Astrocyte of the cerebellum (primary cell): ENCODE results near the gene LRRC8C.

Source experiments
- DNase-seq: peaks from one replicate; pipeline ENCODE4 v3.0.0-alpha.2; 2011; ENCODE audit warnings: low read depth
- H3K4me3 ChIP-seq: 2 replicates; pipeline ENCODE4 v1.5.1; 2011; ENCODE audit warnings: mild to moderate bottlenecking, low read depth, low read length, moderate library complexity
- in situ Hi-C: cut with HindIII; loops from 2 replicates; pipeline ENCODE4 v1.10.0; 2017; ENCODE audit warnings: low sequenced_read_pairs
- TF ChIP-seq, protein P1 (sequence below): IDR thresholded peaks from 2 replicates; pipeline ENCODE4 v1.5.1; 2012; ENCODE audit warnings: low read length, low read depth, moderate library complexity, mild to moderate bottlenecking; ENCODE audit errors: missing control alignments

The LRRC8C gene

DNA sequence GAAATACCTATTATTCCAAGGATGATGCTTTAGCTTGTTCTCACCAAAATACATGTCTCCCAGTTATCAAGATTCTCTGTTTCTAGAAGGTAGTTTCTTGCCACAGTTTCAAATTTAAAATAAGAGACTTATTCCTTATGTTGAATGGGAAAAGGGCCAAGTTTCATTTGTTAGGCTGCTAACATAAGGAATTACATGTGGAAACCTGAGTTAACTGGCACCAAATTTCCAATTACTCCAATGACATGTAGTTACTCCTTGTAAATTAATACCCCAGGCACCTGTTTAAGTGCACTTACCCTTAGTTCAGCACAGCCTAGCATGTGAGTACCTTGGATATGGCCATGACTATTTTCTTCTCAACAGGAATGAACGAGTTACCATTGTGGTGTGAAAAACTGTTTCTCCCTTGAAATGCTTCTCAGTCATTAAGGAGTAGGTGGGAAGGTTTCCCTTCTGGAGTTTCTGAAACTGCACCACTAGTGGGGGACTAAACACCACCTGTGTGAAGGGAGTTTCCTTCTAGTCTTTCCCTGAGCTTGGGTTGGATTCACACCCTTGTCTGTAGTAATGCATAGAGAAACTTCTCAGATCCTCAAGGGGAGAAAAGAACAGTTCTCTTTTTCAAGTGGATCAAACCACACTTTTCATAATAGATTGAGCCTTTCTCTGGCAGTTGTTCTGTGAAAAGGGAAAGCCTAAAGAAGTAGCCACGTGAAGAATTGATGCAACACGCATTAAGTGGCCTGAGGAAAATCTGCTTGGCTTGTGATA is 32.3 kb upstream of the LRRC8C start:
- no peak overlapping the region for H3K4me3 ChIP-seq
- in situ Hi-C loops = no loop called here
- TF ChIP-seq, protein P1, sequence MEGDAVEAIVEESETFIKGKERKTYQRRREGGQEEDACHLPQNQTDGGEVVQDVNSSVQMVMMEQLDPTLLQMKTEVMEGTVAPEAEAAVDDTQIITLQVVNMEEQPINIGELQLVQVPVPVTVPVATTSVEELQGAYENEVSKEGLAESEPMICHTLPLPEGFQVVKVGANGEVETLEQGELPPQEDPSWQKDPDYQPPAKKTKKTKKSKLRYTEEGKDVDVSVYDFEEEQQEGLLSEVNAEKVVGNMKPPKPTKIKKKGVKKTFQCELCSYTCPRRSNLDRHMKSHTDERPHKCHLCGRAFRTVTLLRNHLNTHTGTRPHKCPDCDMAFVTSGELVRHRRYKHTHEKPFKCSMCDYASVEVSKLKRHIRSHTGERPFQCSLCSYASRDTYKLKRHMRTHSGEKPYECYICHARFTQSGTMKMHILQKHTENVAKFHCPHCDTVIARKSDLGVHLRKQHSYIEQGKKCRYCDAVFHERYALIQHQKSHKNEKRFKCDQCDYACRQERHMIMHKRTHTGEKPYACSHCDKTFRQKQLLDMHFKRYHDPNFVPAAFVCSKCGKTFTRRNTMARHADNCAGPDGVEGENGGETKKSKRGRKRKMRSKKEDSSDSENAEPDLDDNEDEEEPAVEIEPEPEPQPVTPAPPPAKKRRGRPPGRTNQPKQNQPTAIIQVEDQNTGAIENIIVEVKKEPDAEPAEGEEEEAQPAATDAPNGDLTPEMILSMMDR = no peak
- no peak for DNase-seq

DNA sequence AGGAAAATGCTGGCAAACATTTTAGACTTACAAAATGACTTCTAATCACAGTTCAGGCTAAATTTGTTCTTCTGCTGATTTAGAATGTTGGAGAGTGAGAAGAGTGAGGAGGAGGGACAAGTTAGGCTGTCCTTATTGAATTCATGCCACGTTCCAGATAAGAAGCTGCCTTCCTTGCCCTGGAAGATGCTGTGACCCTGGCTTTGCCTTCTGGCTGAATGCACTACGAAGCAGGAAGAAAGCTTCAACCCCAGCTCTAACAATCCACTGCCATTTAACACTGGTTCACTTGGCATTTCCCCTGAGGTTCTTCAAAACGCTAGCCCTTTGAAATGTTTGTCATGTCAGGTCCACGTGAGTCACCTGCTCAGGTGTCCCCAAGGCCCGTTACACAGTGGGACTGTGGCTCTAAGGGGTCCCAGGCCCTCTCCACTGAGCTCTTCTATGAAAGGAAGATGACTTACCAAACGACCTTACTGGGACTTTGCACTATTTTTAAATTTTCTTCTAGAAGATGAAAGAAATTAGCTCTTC is 30.0 kb upstream of the LRRC8C start:
- in situ Hi-C loops = no loop called here

DNA sequence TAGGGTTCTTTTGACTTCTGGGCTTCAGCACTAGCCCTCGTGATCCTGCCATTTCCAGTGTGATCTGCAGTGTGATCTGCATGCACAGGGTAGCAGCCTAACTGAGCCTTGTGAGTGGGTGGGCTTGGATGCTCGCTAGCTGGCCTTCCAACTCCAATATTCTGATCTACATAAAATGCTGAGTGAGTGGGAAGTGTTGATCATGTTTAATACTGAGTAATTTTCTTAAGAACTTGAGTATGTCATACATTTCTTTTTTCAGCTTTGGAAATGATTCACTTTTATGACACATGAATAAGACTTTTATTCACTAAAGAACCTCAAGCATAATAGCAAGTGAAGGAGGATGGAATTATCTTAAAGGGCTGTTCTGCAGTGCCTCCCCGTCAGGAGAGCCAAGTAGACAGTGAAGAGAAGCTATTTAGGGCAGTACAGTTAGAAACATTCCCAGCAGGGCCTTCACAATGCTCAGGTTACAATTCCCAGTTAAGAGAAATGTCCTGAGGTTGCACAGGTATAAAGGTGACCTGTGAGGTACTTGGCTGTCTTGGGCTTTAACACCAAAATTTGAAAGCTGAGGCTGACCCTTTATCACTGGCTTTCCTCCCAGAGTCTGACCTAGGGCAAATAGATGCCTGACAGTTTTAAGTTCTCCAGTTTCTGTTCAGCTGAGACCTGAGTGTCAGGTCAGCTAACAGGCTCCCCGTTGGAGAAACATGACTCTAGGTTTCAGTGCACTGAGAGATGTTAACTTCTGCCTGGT is 29.1 kb upstream of the LRRC8C start:
- TF ChIP-seq, protein P1 = no peak
- no peak overlapping the region for H3K4me3 ChIP-seq
- DNase-seq = no peak
- in situ Hi-C loops = no loop called here

More for the DNA sequence above, 30.0 kb upstream of the LRRC8C start:
- TF ChIP-seq, protein P1 = no peak
- no peak for DNase-seq
- H3K4me3 ChIP-seq = no peak overlapping the region

DNA sequence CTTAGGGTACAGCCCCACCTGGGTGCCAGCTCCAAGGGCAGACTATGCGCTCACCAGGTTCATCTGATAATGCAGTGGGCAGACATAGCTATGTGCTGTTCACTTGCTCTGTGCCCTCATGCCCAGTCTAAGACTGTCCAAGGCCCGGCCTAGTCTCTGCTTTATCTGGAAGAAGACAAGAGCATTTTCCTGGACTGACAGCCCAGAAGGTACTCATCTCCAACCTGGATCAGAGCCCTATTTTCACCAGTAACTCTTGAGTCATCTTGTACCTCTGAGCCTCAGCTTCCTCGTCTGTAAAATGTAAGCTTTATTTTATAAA is 28.5 kb upstream of the LRRC8C start:
- no peak overlapping the region for H3K4me3 ChIP-seq
- in situ Hi-C loops = no loop called here
- TF ChIP-seq, protein P1 = no peak
- no peak for DNase-seq

DNA sequence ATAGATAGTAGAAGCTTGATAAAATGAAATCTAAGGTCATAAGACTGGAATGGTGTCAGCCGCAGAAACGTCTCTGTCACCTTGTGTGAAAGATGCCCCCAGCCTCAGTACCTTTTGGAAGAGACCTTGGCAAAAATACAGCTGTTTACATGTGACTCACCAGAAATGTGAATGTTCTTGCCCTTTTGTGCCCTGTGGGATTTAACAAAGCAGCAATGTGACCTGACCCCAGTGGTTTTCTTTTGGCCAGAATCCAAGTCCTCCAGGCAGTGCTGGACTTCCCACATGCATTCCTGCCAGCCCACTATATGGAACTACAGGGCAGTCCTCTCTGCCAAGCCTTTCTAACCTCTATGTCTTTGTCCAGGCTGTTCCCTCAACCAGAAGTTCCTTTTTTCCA is 27.2 kb upstream of the LRRC8C start:
- TF ChIP-seq, protein P1 = no peak
- peak; percentile 46 for DNase-seq
- in situ Hi-C loops = loop anchor here (5.0 kb wide), 1 partner anchor 93 kb away; no protein-coding TSS in a partner anchor
- H3K4me3 ChIP-seq = no peak overlapping the region

DNA sequence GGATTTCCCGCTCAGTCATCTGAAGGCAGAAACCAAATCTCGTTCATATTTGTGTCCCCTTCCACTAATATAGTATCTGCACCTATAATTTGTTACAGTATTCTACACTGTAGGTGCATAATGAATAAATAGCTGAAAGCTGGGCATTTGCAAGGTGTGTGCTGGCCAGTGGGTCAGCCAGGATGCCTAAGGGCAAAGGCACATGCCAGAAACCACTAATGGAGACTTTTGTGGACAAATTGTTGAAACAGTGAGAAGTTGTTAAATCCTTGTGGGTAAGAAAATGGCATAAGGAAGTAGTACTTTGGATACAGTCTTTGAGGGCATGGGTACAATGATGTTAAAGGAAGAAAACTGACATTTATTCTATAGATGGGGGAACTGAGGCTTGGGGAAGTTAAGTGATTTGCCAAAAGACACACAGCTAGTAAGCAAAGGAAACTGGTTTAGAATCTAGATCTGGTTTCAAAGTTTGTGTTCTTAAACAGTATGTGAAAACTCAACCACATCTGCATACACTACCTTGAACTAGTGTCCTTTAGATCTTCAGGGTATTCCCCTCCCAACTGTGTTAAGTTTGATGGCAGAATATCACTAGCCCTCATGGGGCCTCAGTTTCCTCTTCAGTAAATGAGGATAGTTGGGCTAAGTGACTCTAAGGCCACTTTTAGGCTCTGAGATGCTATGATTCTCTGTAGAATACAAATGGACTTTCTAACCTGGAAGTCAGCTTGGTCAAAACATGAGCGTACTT is 26.5 kb upstream of the LRRC8C start:
- TF ChIP-seq, protein P1 = no peak
- in situ Hi-C loops = loop anchor here (5.0 kb wide), 1 partner anchor 94 kb away; no protein-coding TSS in a partner anchor
- no peak overlapping the region for H3K4me3 ChIP-seq
- no peak for DNase-seq
